IMR-90 (cell line): ENCODE results near the gene F5.

Experiments used
- CEBPB ChIP-seq: IDR thresholded peaks from 2 replicates; pipeline ENCODE4 v1.6.1; 2012; ENCODE audit warnings: low read depth, low read length, improper control_type of control experiment
- CHD1 ChIP-seq: IDR thresholded peaks from 2 replicates; pipeline ENCODE4 v1.6.1; 2012; ENCODE audit warnings: low read depth, low read length, improper control_type of control experiment
- CTCF ChIP-seq: conservative IDR thresholded peaks from 2 replicates; pipeline ENCODE4 v1.5.1; 2012; ENCODE audit warnings: mild to moderate bottlenecking, low read depth, low read length, improper control_type of control experiment
- ELK1 ChIP-seq: fragments of 150-350 bp; IDR thresholded peaks from 2 replicates; pipeline ENCODE4 v1.6.1; 2016; ENCODE audit warnings: low read depth, mild to moderate bottlenecking, low read length, moderate library complexity, borderline replicate concordance
- FOS ChIP-seq: fragments of 150-350 bp; IDR thresholded peaks from 2 replicates; pipeline ENCODE4 v1.6.1; 2016; ENCODE audit warnings: low read depth, low read length
- MAFK ChIP-seq: IDR thresholded peaks from 2 replicates; pipeline ENCODE4 v1.6.1; 2012; ENCODE audit warnings: low read depth, low read length, improper control_type of control experiment
- MAZ ChIP-seq: IDR thresholded peaks from 2 replicates; pipeline ENCODE4 v1.6.1; 2012; ENCODE audit warnings: low read depth, mild to moderate bottlenecking, low read length, improper control_type of control experiment, moderate library complexity, borderline replicate concordance
- MXI1 ChIP-seq: IDR thresholded peaks from 2 replicates; pipeline ENCODE4 v1.6.1; 2012; ENCODE audit warnings: low read depth, mild to moderate bottlenecking, low read length, moderate library complexity, borderline replicate concordance
- POLR2A ChIP-seq: IDR thresholded peaks from 2 replicates; pipeline ENCODE4 v1.6.1; 2012; ENCODE audit warnings: mild to moderate bottlenecking, low read depth, low read length
- RAD21 ChIP-seq: IDR thresholded peaks from 2 replicates; pipeline ENCODE4 v1.6.1; 2012; ENCODE audit warnings: low read length, improper control_type of control experiment
- RCOR1 ChIP-seq: IDR thresholded peaks from 2 replicates; pipeline ENCODE4 v1.6.1; 2012; ENCODE audit warnings: mild to moderate bottlenecking, low read length, improper control_type of control experiment; ENCODE audit not compliant: insufficient replicate concordance
- RFX5 ChIP-seq: IDR thresholded peaks from 2 replicates; pipeline ENCODE4 v1.8.0; 2012; ENCODE audit warnings: low read depth, mild to moderate bottlenecking, low read length, moderate library complexity
- SMC3 ChIP-seq: fragments of 150-350 bp; IDR thresholded peaks from 2 replicates; pipeline ENCODE4 v1.6.1; 2016; ENCODE audit warnings: low read depth, mild to moderate bottlenecking, antibody characterized with exemption, low read length, moderate library complexity
- USF2 ChIP-seq: fragments of 150-350 bp; IDR thresholded peaks from 2 replicates; pipeline ENCODE4 v1.6.1; 2017; ENCODE audit warnings: mild to moderate bottlenecking, antibody characterized with exemption, low read length, low read depth

- no peak for TF ChIP-seq SMC3
- TF ChIP-seq CTCF, result no peak
- no peak for TF ChIP-seq POLR2A
- TF ChIP-seq RFX5, result no peak
- TF ChIP-seq RCOR1, result no peak
- no peak for TF ChIP-seq RAD21
- no peak for TF ChIP-seq ELK1
- TF ChIP-seq CEBPB, result no peak
- TF ChIP-seq MAFK, result no peak
- no peak for TF ChIP-seq FOS
- TF ChIP-seq CHD1, result no peak
- TF ChIP-seq MAZ, result no peak
- TF ChIP-seq USF2, result no peak
- TF ChIP-seq MXI1, result no peak
These were observed 18.7 kb upstream of the F5 start for GRCh38 chr1:169604781-169605560.
